HepG2 (cell line): Measurements from ENCODE around the gene IHH. TPM values are rescaled to one million over a fixed set of nuclear protein-coding genes. Genes with fewer than 3 reads are reported as not detected.

Experiments used
- ATF2 ChIP-seq: sonication (generic); formaldehyde crosslinking; IDR thresholded peaks from 2 replicates; pipeline ENCODE4 v1.4.0; 2020; ENCODE audit warnings: missing genetic modification reagents
- FOXA3 ChIP-seq: IDR thresholded peaks from 2 replicates; pipeline ENCODE4 v1.6.1; 2016; ENCODE audit warnings: missing genetic modification reagents, missing compliant biosample characterization
- HMG20B ChIP-seq: conservative IDR thresholded peaks from 2 replicates; pipeline ENCODE4 v1.6.1; 2016; ENCODE audit warnings: missing genetic modification reagents, missing compliant biosample characterization
- HNF1A ChIP-seq, 2 experiments: sonication (generic) in 1 of 2; formaldehyde crosslinking in 1 of 2; IDR thresholded peaks; 2 replicates each; pipeline versions ENCODE4 v1.4.0 to v1.6.1; 2016 to 2020; ENCODE audit warnings: borderline replicate concordance in 1 of 2, low read depth in 1 of 2, mild to moderate bottlenecking in 1 of 2, missing genetic modification reagents in 1 of 2
- MIXL1 ChIP-seq: IDR thresholded peaks from 2 replicates; pipeline ENCODE4 v1.6.1; 2016
- MXD3 ChIP-seq: IDR thresholded peaks from 2 replicates; pipeline ENCODE4 v1.6.1; 2016; ENCODE audit warnings: mild to moderate bottlenecking, missing biosample characterization, missing genetic modification reagents
- NR2F1 ChIP-seq, 2 experiments: fragments of 450-650 bp in 1 of 2; formaldehyde crosslinking in 1 of 2; IDR thresholded peaks; 2 replicates each; pipeline versions ENCODE4 v1.5.0 to v1.6.1; 2016 to 2020; ENCODE audit warnings: mild to moderate bottlenecking in 1 of 2, missing compliant biosample characterization in 1 of 2, missing genetic modification reagents in 1 of 2, moderate library complexity in 1 of 2
- REL ChIP-seq: sonication (generic); formaldehyde crosslinking; conservative IDR thresholded peaks from 2 replicates; pipeline ENCODE4 v1.8.0; 2022; ENCODE audit warnings: mild to moderate bottlenecking, missing genetic modification reagents, moderate library complexity
- SIX1 ChIP-seq: sonication (generic); formaldehyde crosslinking; IDR thresholded peaks from 2 replicates; pipeline ENCODE4 v1.4.0; 2020; ENCODE audit warnings: missing genetic modification reagents, borderline replicate concordance
- ZBTB1 ChIP-seq: sonication (generic); formaldehyde crosslinking; IDR thresholded peaks from 2 replicates; pipeline ENCODE4 v1.4.0; 2020; ENCODE audit warnings: missing genetic modification reagents, borderline replicate concordance
- ZBTB42 ChIP-seq: sonication (generic); formaldehyde crosslinking; IDR thresholded peaks from 2 replicates; pipeline ENCODE4 v1.5.0; 2020; ENCODE audit warnings: mild to moderate bottlenecking, missing genetic modification reagents
- ZFP36L2 ChIP-seq: sonication (generic); formaldehyde crosslinking; IDR thresholded peaks from 2 replicates; pipeline ENCODE4 v1.4.0; 2020; ENCODE audit warnings: missing genetic modification reagents
- ZFX ChIP-seq: sonication (generic); formaldehyde crosslinking; IDR thresholded peaks from 2 replicates; pipeline ENCODE4 v1.4.0; 2020; ENCODE audit warnings: mild to moderate bottlenecking, low read depth, missing genetic modification reagents, moderate library complexity
- ZFYVE20 ChIP-seq: sonication (generic); formaldehyde crosslinking; IDR thresholded peaks from 2 replicates; pipeline ENCODE4 v1.8.0; 2023; ENCODE audit warnings: low read depth, mild to moderate bottlenecking, moderate library complexity, missing genetic modification reagents, borderline replicate concordance
- ZHX1 ChIP-seq: sonication (generic); formaldehyde crosslinking; IDR thresholded peaks from 2 replicates; pipeline ENCODE4 v1.8.1; 2022; ENCODE audit warnings: low read depth, mild to moderate bottlenecking, missing genetic modification reagents
- ZNF264 ChIP-seq: sonication (generic); formaldehyde crosslinking; IDR thresholded peaks from 2 replicates; pipeline ENCODE4 v1.4.0; 2020; ENCODE audit warnings: missing genetic modification reagents
- ZNF558 ChIP-seq: sonication (generic); formaldehyde crosslinking; IDR thresholded peaks from 2 replicates; pipeline ENCODE4 v1.9.0; 2022; ENCODE audit warnings: mild to moderate bottlenecking, missing genetic modification reagents, borderline replicate concordance
- ZNF713 ChIP-seq: sonication (generic); formaldehyde crosslinking; IDR thresholded peaks from 2 replicates; pipeline ENCODE4 v1.4.0; 2020; ENCODE audit warnings: mild to moderate bottlenecking, missing genetic modification reagents
- ZNF737 ChIP-seq: sonication (generic); formaldehyde crosslinking; IDR thresholded peaks from 2 replicates; pipeline ENCODE4 v1.5.0; 2020; ENCODE audit warnings: missing genetic modification reagents, mild to moderate bottlenecking, borderline replicate concordance
- ZSCAN30 ChIP-seq: sonication (generic); formaldehyde crosslinking; IDR thresholded peaks from 2 replicates; pipeline ENCODE4 v1.5.0; 2020; ENCODE audit warnings: mild to moderate bottlenecking, missing genetic modification reagents
- polyA plus RNA-seq, 8 experiments: library from polyadenylated mRNA; depleted of rRNA in 3 of 8; stranded (reverse) in 7 of 8; unstranded in 1 of 8; fragments of >200 nt; fragmentation: Illumina TruSeq in 4 of 8; extraction: Trizol in 4 of 8; gene quantifications; 2 replicates each; pipeline versions ENCODE4 v1.2.1 to v1.2.3, GENCODE V29; 2011 to 2016; ENCODE audit warnings: low read depth in 4 of 8, missing spikeins in 1 of 8, mixed read lengths in 1 of 8; ENCODE audit not compliant: insufficient read depth in 1 of 8
- total RNA-seq, 5 experiments: library from RNA; depleted of rRNA; stranded (reverse); fragments of >200 nt; fragmentation: Illumina TruSeq; extraction: Trizol; gene quantifications; 2 replicates each; pipeline ENCODE4 v1.2.3, GENCODE V29; 2016; ENCODE audit warnings: low read depth in 1 of 5

IHH gene
- total and polyA plus RNA-seq, 2 of the 13 experiments (the other 11 are each of a cell fraction or from before 2014, with no cell fraction given) = 0.42 TPM; not detected in 1

GRCh38 chr2:219045937-219046550, 14.7 kb downstream of the IHH start (continued):
- TF ChIP-seq ATF2 = peak; percentile 43; the same call in 1 of the 2 replicates
- TF ChIP-seq NR2F1 (CRISPR knock-in tag; IDR thresholded peaks at IDR 0.05) = no peak
- TF ChIP-seq ZBTB1 = peak; percentile 39; the same call in 1 of the 2 replicates
- TF ChIP-seq ZFX (CRISPR knock-in tag) = peak; percentile 31; the same call in 1 of the 2 replicates
- TF ChIP-seq ZNF737 (CRISPR knock-in tag) = 0 out of 2 replicates have a peak, but pooled peaks have one; percentile 56
- TF ChIP-seq ZNF264 (CRISPR knock-in tag) = 0 out of 2 replicates have a peak, but pooled peaks have one; percentile 59
- TF ChIP-seq ZFYVE20 (CRISPR knock-in tag) = no peak
- TF ChIP-seq SIX1 (CRISPR knock-in tag) = peak; percentile 54; the same call in 1 of the 2 replicates
- TF ChIP-seq ZBTB42 (CRISPR knock-in tag) = no peak
- 0 out of 2 replicates have a peak, but pooled peaks have one; percentile 31 for TF ChIP-seq FOXA3 (CRISPR knock-in tag)
- TF ChIP-seq MXD3 (CRISPR knock-in tag) = peak; percentile 89; the same call in 1 of the 2 replicates
- TF ChIP-seq MIXL1 (CRISPR knock-in tag) = 0 out of 2 replicates have a peak, but pooled peaks have one; percentile 42
- TF ChIP-seq ZNF558 (CRISPR knock-in tag) = peak; percentile 51; the same call in 1 of the 2 replicates
- TF ChIP-seq ZHX1 = 0 out of 2 replicates have a peak, but pooled peaks have one; percentile 31
- TF ChIP-seq ZFP36L2 (CRISPR knock-in tag) = peak; percentile 89
- 0 out of 2 replicates have a peak, but pooled peaks have one; percentile 29 for TF ChIP-seq HMG20B (CRISPR knock-in tag)
- no peak for TF ChIP-seq ZNF713
- no peak for TF ChIP-seq HNF1A (IDR thresholded peaks at IDR 0.05; ENCODE audit: low read depth)
- no peak for TF ChIP-seq HNF1A (CRISPR knock-in tag; IDR thresholded peaks at IDR 0.05; ENCODE audit: borderline replicate concordance)
- TF ChIP-seq REL (CRISPR knock-in tag) = 0 out of 2 replicates have a peak, but pooled peaks have one; percentile 46
- TF ChIP-seq ZSCAN30 = peak; percentile 30; the same call in 1 of the 2 replicates
